GM12801 (cell line): ENCODE data around the gene SORCS2.

ENCODE experiments used
- CTCF ChIP-seq: IDR thresholded peaks from one replicate; pipeline ENCODE4 v1.5.1; 2011; ENCODE audit warnings: control low read depth; ENCODE audit not compliant: insufficient read length; ENCODE audit errors: extremely low read depth

SORCS2 gene

GRCh38 chr4:7357323-7357722, 165.0 kb downstream of the SORCS2 start:
- no peak for TF ChIP-seq CTCF

- no peak for TF ChIP-seq CTCF
These were observed 165.9 kb downstream of the SORCS2 start for GRCh38 chr4:7358100-7358735.

DNA sequence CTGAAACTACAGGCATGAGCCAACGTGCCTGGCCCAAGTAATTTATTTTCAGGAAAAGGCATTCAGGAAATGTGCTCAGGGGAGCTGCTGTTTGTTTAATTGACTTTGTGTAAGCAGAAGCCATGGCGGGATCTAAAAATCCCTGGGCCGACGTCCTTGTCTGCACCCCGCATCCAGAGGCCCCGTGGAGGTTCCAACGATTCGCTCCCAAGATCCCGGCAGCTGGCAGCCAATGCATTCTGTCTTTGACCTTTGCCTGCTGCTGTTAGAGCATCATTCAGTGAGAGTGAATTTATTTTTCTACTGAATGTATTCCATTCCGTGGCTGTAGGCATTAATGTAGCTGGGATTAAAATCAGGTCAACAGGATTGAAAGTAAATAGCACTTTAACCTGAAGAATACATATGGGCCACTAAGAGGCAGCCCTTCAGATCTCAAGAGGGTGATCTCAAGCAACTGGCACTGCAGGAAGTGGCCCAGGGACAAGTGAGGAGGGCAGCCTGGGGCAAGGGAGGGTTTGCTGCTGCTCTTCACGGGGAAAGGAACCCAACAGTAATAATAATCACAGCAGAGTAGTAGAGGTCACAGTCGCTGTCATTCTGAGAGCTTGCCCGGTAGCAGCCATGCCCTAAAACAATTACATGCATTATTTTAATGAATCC, 167.2 kb downstream of the SORCS2 start:
- no peak for TF ChIP-seq CTCF

GRCh38 chr4:7360806-7361205, 168.5 kb downstream of the SORCS2 start:
- no peak for TF ChIP-seq CTCF

DNA sequence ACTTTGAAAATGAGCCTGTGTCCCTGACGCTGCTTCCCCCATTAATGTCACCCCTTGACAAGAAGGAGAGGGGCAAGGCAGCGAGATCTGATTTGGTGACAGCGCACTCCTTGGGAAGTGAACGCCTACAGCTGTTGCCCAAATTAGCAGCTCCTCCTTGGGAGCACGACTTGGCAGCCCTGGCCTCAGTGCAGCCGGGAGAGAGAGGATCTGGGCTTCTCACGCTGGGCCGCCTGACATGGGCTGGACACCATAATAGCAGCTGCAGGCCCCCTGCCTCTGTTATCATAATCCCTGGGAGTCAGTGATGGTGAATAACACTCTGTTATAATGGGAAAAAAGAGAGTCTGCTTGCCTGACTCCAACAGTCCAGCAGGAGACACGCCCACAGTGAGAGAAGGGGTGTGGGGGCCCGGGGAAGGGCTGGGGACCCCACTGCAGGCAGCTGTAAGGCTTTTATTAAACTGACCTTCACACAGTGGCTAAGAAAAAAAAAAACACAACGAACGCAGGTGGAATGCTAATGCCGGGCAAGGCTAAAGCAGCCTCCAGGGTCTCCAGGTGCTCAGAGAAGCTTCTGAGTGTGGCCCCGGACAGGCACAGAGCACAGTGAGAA, 169.1 kb downstream of the SORCS2 start:
- no peak for TF ChIP-seq CTCF

- no peak for TF ChIP-seq CTCF
These were observed 170.0 kb downstream of the SORCS2 start for GRCh38 chr4:7362341-7362740.

GRCh38 chr4:7362862-7363430, 170.6 kb downstream of the SORCS2 start:
- TF ChIP-seq CTCF: no peak
